HL-60 (cell line): ENCODE results near the gene NRXN3.

Experiments used
- CTCF ChIP-seq: IDR thresholded peaks from one replicate; pipeline ENCODE4 v1.5.1; 2011; ENCODE audit warnings: low read length, control low read depth, inconsistent platforms; ENCODE audit not compliant: insufficient read depth
- GABPA ChIP-seq: IDR thresholded peaks from 2 replicates; pipeline ENCODE4 v1.6.1; 2012; ENCODE audit warnings: low read depth
- POLR2AphosphoS5 ChIP-seq: IDR thresholded peaks from 2 replicates; pipeline ENCODE4 v1.6.1; 2012; ENCODE audit warnings: low read depth
- REST ChIP-seq: IDR thresholded peaks from 2 replicates; pipeline ENCODE4 v1.6.1; 2012; ENCODE audit warnings: low read depth; ENCODE audit not compliant: insufficient replicate concordance
- SPI1 ChIP-seq: IDR thresholded peaks from 2 replicates; pipeline ENCODE4 v1.6.1; 2012; ENCODE audit warnings: low read depth, mild to moderate bottlenecking, borderline replicate concordance

- no peak for TF ChIP-seq CTCF
- no peak for TF ChIP-seq POLR2AphosphoS5
- TF ChIP-seq GABPA, result no peak
- TF ChIP-seq REST, result no peak
- no peak for TF ChIP-seq SPI1
Measured at GRCh38 chr14:79248771-79249170, 1078.6 kb downstream of the NRXN3 start.
